PC-3 (cell line): ENCODE measurements around the gene PCED1A. TPM values are rescaled to one million over a fixed set of nuclear protein-coding genes. Genes with fewer than 3 reads are reported as not detected.

Source experiments
- ATAC-seq: fragments of 200-7000 bp; cut with Tn5 transposase; 2 replicates; pipeline ENCODE4 v1.9.1; 2020; ENCODE audit warnings: mild to moderate bottlenecking, moderate library complexity
- BruUV-seq: library from RNA; stranded (reverse); fragments of 400-500 nt; replicated peaks from 2 replicates; lab custom pipeline; 2021; lab: Mats Ljungman, UMichigan
- CTCF ChIA-PET: fragments of 300-600 bp; sonication (Branson Sonifier 250); formaldehyde crosslinking; loops from one replicate; lab custom pipeline; 2022; ENCODE audit warnings: antibody characterized with exemption; lab: Charles Lee
- POLR2A ChIA-PET: fragments of 300-600 bp; sonication (Branson Sonifier 250); formaldehyde crosslinking; loops from one replicate; lab custom pipeline; 2022; ENCODE audit warnings: antibody characterized with exemption; ENCODE audit not compliant: unreplicated experiment; lab: Charles Lee
- DNase-seq: peaks from one replicate; pipeline ENCODE4 v3.0.0-alpha.2; 2015
- H2AFZ ChIP-seq: fragments of 300-600 bp; sonication (generic); 2 replicates; pipeline ENCODE4 v1.6.0; 2016; ENCODE audit warnings: antibody characterized with exemption, low read length
- H3F3A ChIP-seq: fragments of 300-600 bp; sonication (generic); one replicate; pipeline ENCODE4 v1.6.0; 2017; ENCODE audit warnings: antibody characterized with exemption, low read length, control low read depth, mild to moderate bottlenecking; ENCODE audit not compliant: unreplicated experiment
- H3K27ac ChIP-seq: fragments of 300-600 bp; sonication (generic); 2 replicates; pipeline ENCODE4 v1.5.1; 2016; ENCODE audit warnings: mild to moderate bottlenecking, low read length
- H3K27me3 ChIP-seq: fragments of 300-600 bp; sonication (generic); 2 replicates; pipeline ENCODE4 v1.6.1; 2016; ENCODE audit warnings: low read length, mixed read lengths
- H3K36me3 ChIP-seq: fragments of 300-600 bp; sonication (generic); 2 replicates; pipeline ENCODE4 v1.6.1; 2016; ENCODE audit warnings: low read depth, mixed run types, low read length, mixed read lengths
- H3K4me1 ChIP-seq: fragments of 300-600 bp; sonication (generic); 2 replicates; pipeline ENCODE4 v1.5.1; 2016; ENCODE audit warnings: low read length; ENCODE audit not compliant: insufficient read depth
- H3K4me2 ChIP-seq: fragments of 300-600 bp; sonication (generic); 2 replicates; pipeline ENCODE4 v1.6.0; 2016; ENCODE audit warnings: low read length
- H3K4me3 ChIP-seq: fragments of 300-600 bp; sonication (generic); 2 replicates; pipeline ENCODE4 v1.5.1; 2016; ENCODE audit warnings: mild to moderate bottlenecking, low read length, mixed read lengths
- H3K79me2 ChIP-seq: fragments of 300-600 bp; sonication (generic); 2 replicates; pipeline ENCODE4 v1.6.1; 2017; ENCODE audit warnings: low read length, mixed read lengths
- H3K9ac ChIP-seq: fragments of 300-600 bp; sonication (generic); 2 replicates; pipeline ENCODE4 v1.6.0; 2016; ENCODE audit warnings: mild to moderate bottlenecking, low read length
- H3K9me2 ChIP-seq: fragments of 300-600 bp; sonication (generic); replicated peaks from 2 replicates; pipeline ENCODE4 v1.6.1; 2016; ENCODE audit warnings: mixed run types, low read length, mixed read lengths
- H3K9me3 ChIP-seq: fragments of 300-600 bp; sonication (generic); 2 replicates; pipeline ENCODE4 v1.6.1; 2016; ENCODE audit warnings: low read length, mixed read lengths
- H4K20me1 ChIP-seq: fragments of 300-600 bp; sonication (generic); 2 replicates; pipeline ENCODE4 v1.6.1; 2016; ENCODE audit warnings: low read length, mixed read lengths
- EZH2 ChIP-seq: fragments of 300-600 bp; sonication (generic); IDR thresholded peaks from one replicate; pipeline ENCODE4 v1.6.1; 2017; ENCODE audit warnings: antibody characterized with exemption, mild to moderate bottlenecking, low read length; ENCODE audit not compliant: unreplicated experiment
- EZH2phosphoT487 ChIP-seq: fragments of 300-600 bp; sonication (generic); IDR thresholded peaks from 2 replicates; pipeline ENCODE4 v1.6.1; 2018; ENCODE audit warnings: mild to moderate bottlenecking, antibody characterized with exemption, low read length, borderline replicate concordance
- intact Hi-C: fragments of 100-400 bp; cut with micrococcal nuclease; formaldehyde crosslinking; loops from 2 replicates; pipeline ENCODE4 v1.9.0; 2023
- total RNA-seq: library from RNA; depleted of rRNA; stranded (reverse); fragments of >200 nt; gene quantifications from 2 replicates; pipeline ENCODE4 v1.2.3, GENCODE V29; 2014
- TF ChIP-seq, protein P1 (sequence below): fragments of 300-600 bp; sonication (generic); conservative IDR thresholded peaks from 2 replicates; pipeline ENCODE4 v1.5.1; 2017; ENCODE audit warnings: antibody characterized with exemption, low read depth, mild to moderate bottlenecking, low read length

Gene PCED1A
- total RNA-seq, 1 experiment from 2014 or later = 21.9 TPM

DNA sequence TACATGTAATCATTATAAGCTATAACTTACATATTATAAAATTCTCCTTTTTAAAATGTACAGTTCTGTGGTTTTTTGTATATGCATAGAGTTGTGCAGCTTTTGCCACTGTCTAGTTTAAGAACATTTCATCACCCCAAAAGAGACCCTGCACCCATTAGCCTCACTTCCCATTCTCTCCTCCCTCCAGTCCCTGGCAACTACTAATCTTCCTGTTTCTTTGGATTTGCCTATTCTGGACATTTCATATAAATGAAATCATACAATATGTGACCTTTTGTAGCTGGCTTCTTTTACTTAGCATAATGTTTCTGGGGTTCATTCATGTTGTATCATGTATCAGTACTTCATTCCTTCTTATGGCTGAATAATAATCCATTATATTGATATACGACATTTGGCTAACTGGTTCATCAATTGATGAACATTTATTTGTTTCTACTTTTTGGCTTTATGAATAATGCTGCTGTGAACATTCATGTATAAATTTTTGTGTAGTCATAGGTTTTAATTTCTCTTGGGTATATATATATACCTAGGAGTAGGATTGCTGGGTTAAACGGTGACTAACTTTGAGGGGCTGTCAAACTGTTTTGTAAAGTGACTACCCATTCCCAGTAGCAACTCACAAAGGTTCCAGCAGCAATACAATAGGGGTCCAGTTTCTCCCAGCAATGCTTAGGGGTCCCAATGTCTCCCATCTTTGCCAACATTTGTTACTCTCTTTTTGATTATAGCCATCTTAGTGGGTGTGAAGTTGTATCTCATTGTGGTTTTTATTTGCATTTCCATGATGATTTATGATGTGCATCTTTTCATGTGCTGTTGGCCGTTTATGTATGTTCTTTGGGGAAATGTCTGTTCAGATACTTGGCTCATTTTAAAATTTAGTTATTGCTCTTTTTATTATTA is 43.5 kb upstream of the PCED1A start:
- H4K20me1 ChIP-seq = peaks cover 13% of the 10 kb centered on the region; the same call in 1 of the 2 replicates
- ChIA-PET CTCF (no interaction called here), POLR2A (no interaction called here)
- no peak overlapping the region for H2AFZ ChIP-seq
- ATAC-seq (no peak), DNase-seq (no peak)
- no TSS peak for BruUV-seq
- no peak overlapping the region for H3K4me2 ChIP-seq
- H3K79me2 ChIP-seq = peaks cover 92% of the 10 kb centered on the region
- 0 out of 2 replicates have a peak, but pooled peaks cover under 1% of the 10 kb centered on the region for H3K4me1 ChIP-seq
- TF ChIP-seq EZH2 (no peak), EZH2phosphoT487 (no peak)
- TF ChIP-seq, protein P1, sequence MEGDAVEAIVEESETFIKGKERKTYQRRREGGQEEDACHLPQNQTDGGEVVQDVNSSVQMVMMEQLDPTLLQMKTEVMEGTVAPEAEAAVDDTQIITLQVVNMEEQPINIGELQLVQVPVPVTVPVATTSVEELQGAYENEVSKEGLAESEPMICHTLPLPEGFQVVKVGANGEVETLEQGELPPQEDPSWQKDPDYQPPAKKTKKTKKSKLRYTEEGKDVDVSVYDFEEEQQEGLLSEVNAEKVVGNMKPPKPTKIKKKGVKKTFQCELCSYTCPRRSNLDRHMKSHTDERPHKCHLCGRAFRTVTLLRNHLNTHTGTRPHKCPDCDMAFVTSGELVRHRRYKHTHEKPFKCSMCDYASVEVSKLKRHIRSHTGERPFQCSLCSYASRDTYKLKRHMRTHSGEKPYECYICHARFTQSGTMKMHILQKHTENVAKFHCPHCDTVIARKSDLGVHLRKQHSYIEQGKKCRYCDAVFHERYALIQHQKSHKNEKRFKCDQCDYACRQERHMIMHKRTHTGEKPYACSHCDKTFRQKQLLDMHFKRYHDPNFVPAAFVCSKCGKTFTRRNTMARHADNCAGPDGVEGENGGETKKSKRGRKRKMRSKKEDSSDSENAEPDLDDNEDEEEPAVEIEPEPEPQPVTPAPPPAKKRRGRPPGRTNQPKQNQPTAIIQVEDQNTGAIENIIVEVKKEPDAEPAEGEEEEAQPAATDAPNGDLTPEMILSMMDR = no peak
- intact Hi-C loops = no loop called here
- H3K36me3 ChIP-seq = peaks cover 3% of the 10 kb centered on the region; the same call in 1 of the 2 replicates
- no peaks in the 10 kb centered on the region for H3K9me3 ChIP-seq
- no peaks in the 10 kb centered on the region for H3K9me2 ChIP-seq
- no peak overlapping the region for H3K4me3 ChIP-seq
- no peaks in the 10 kb centered on the region for H3K27me3 ChIP-seq
- H3K27ac ChIP-seq = no peak overlapping the region
- H3F3A ChIP-seq = no peaks in the 10 kb centered on the region
- H3K9ac ChIP-seq = no peak overlapping the region

DNA sequence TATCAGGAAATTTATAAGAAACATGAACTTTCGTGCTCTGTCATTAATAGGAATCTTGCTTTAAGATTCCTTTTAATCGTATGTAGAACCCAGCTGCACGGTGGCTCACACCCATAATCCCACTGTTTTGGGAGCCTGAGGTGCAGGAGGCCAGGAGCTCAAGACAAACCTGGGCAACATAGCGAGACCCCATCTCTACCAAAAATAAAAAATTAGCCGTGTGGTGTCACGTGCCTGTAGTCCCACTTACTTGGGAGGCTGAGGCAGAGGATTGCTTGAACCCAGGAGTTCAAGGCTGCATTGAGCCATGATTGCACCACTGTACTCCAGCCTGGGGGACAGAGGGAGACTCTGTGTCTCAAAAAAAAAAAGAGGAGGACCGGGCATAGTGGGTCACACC is 40.2 kb upstream of the PCED1A start:
- TF ChIP-seq EZH2phosphoT487 = no peak
- TF ChIP-seq, protein P1 = no peak
- no peak for TF ChIP-seq EZH2
- ATAC-seq = no peak

More for the DNA sequence above, 40.2 kb upstream of the PCED1A start:
- CTCF ChIA-PET = no interaction called here
- H3K4me2 ChIP-seq = no peak overlapping the region
- BruUV-seq = no TSS peak
- no peak overlapping the region for H2AFZ ChIP-seq
- H3K9me2 ChIP-seq = no peaks in the 10 kb centered on the region
- H4K20me1 ChIP-seq = peaks cover 20% of the 10 kb centered on the region
- H3K79me2 ChIP-seq = peaks cover 92% of the 10 kb centered on the region
- intact Hi-C loops = no loop called here
- H3K9ac ChIP-seq = no peak overlapping the region
- no peak for DNase-seq
- POLR2A ChIA-PET = no interaction called here
- H3K36me3 ChIP-seq = peaks cover 3% of the 10 kb centered on the region; the same call in 1 of the 2 replicates
- H3K27ac ChIP-seq = no peak overlapping the region
- H3K4me1 ChIP-seq = peaks cover 6% of the 10 kb centered on the region; the same call in 1 of the 2 replicates
- no peaks in the 10 kb centered on the region for H3F3A ChIP-seq
- no peaks in the 10 kb centered on the region for H3K27me3 ChIP-seq
- no peak overlapping the region for H3K4me3 ChIP-seq
- no peaks in the 10 kb centered on the region for H3K9me3 ChIP-seq
